Sigmoid colon (tissue), 7 donors: Measurements from ENCODE around the gene NCKAP5. TPM values are rescaled to one million over a fixed set of nuclear protein-coding genes. Genes with fewer than 3 reads are reported as not detected.

Experiments used
- DNase-seq: peaks from one replicate; pipeline ENCODE4 v3.0.0-alpha.2; 2019
- H3K27ac ChIP-seq, 4 donors: fragments of 200-600 bp; sonication (generic); one replicate each; pipeline ENCODE4 v1.5.1; 2016 to 2019; ENCODE audit warnings: mild to moderate bottlenecking in 1 of 4
- H3K27me3 ChIP-seq, 3 donors: fragments of 200-600 bp; sonication (generic); one replicate each; pipeline ENCODE4 v1.5.1; 2019; ENCODE audit warnings: mild to moderate bottlenecking in 1 of 3
- H3K36me3 ChIP-seq, 4 donors: fragments of 200-600 bp; sonication (generic); one replicate each; pipeline ENCODE4 v1.5.1; 2016 to 2019
- H3K4me1 ChIP-seq, 4 donors: fragments of 200-600 bp; sonication (generic); one replicate each; pipeline ENCODE4 v1.5.1; 2017 to 2019
- H3K4me3 ChIP-seq, 4 donors: fragments of 200-600 bp; sonication (generic); one replicate each; pipeline ENCODE4 v1.5.1; 2017 to 2019; ENCODE audit warnings: mild to moderate bottlenecking in 2 of 4, moderate library complexity in 1 of 4
- H3K9me3 ChIP-seq, 4 donors: fragments of 200-600 bp in 3 of 4; sonication (generic) in 3 of 4; one replicate each; pipeline versions ENCODE4 v1.5.1 to v1.6.1; 2013 to 2019
- EP300 ChIP-seq, 4 donors: sonication (generic); formaldehyde crosslinking; IDR thresholded peaks; one replicate each; pipeline ENCODE4 v1.6.1; 2017; ENCODE audit warnings: antibody characterized with exemption in 4 of 4
- POLR2A ChIP-seq, 2 donors: fragments of 450-650 bp; IDR thresholded peaks; one replicate each; pipeline ENCODE4 v1.6.1; 2016; ENCODE audit warnings: antibody characterized with exemption in 2 of 2, mild to moderate bottlenecking in 2 of 2, moderate library complexity in 2 of 2
- POLR2AphosphoS5 ChIP-seq, 4 donors: sonication (generic); formaldehyde crosslinking; IDR thresholded peaks; one replicate each; pipeline ENCODE4 v1.6.1; 2017; ENCODE audit warnings: antibody characterized with exemption in 4 of 4
- WGBS, 2 donors: extraction: QIAGEN DNeasy Blood & Tissue Kit; methylation state at CpG; one replicate each; pipeline ENCODE4 v1.1.7; 2013; 5-methylcytosine and 5-hydroxymethylcytosine counted together
- intact Hi-C: fragments of 100-400 bp; cut with DNase I; formaldehyde crosslinking; loops from one replicate; pipeline ENCODE4 v1.15.1; 2023
- polyA plus RNA-seq, 3 donors: library from polyadenylated mRNA; stranded (reverse); fragments of 200-250 nt; gene quantifications; one replicate each; pipeline ENCODE4 v1.2.3, GENCODE V29; 2013
- total RNA-seq, 4 donors: library from RNA; depleted of rRNA; stranded (reverse); fragments of >200 nt; gene quantifications; one replicate each; pipeline ENCODE4 v1.1.0, GENCODE V29; 2016
- TF ChIP-seq, protein P1 (sequence below), 4 experiments: fragments of 450-650 bp in 3 of 4; fragments of 200-600 bp in 1 of 4; IDR thresholded peaks; one replicate each; pipeline ENCODE4 v1.5.1; 2016 to 2019; ENCODE audit warnings: antibody characterized with exemption in 4 of 4, mild to moderate bottlenecking in 3 of 4, moderate library complexity in 2 of 4
- donor health status: healthy with polysubstance abuse.
- donor health status: Bipolar disorder and iron deficiency.
- donor health status: healthy.

The NCKAP5 gene
- total and polyA plus RNA-seq, 7 donors = under 0.01 to 3.7 (median 0.60) TPM

- no peaks in the 10 kb centered on the region for H3K9me3 ChIP-seq
- H3K27ac ChIP-seq = no peak overlapping the region
- intact Hi-C loops = no loop called here
- no peak overlapping the region for H3K4me3 ChIP-seq
- DNase-seq = no peak
- H3K4me1 ChIP-seq = no peaks in the 10 kb centered on the region
- 28 to 72% methylated on average over 1 of the region's 1 CpG for WGBS, 2 donors
- no peak for TF ChIP-seq EP300 (IDR thresholded peaks at IDR 0.05)
- no peaks in the 10 kb centered on the region for H3K27me3 ChIP-seq
- no peaks in the 10 kb centered on the region for H3K36me3 ChIP-seq
Observed at GRCh38 chr2:132681766-132682165, 886.5 kb downstream of the NCKAP5 start.

DNA sequence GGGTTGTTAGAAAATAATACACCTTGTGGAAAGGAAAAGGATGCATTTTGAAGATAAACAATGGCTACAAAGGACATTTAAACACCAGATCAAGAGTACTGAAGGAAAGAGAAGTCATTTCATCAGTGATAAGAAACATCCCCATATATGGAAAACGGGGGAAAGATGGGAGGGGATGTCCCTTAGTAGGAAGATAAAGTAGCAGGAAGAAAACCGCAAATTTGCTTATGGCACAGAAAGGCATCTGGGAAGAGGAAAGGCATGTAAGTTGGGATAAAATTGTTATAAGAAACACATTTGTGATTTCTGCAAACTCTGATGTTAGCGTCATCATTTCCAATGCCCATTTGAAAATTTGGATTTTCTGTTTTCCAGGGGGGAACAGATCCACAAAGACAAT is 887.7 kb downstream of the NCKAP5 start:
- H3K27me3 ChIP-seq = no peaks in the 10 kb centered on the region
- H3K27ac ChIP-seq = no peak overlapping the region
- intact Hi-C loops = no loop called here
- no peak for DNase-seq
- no peak overlapping the region for H3K4me3 ChIP-seq
- 81% methylated on average over 3 of the region's 3 CpGs for WGBS, 2 donors
- TF ChIP-seq, protein P1, sequence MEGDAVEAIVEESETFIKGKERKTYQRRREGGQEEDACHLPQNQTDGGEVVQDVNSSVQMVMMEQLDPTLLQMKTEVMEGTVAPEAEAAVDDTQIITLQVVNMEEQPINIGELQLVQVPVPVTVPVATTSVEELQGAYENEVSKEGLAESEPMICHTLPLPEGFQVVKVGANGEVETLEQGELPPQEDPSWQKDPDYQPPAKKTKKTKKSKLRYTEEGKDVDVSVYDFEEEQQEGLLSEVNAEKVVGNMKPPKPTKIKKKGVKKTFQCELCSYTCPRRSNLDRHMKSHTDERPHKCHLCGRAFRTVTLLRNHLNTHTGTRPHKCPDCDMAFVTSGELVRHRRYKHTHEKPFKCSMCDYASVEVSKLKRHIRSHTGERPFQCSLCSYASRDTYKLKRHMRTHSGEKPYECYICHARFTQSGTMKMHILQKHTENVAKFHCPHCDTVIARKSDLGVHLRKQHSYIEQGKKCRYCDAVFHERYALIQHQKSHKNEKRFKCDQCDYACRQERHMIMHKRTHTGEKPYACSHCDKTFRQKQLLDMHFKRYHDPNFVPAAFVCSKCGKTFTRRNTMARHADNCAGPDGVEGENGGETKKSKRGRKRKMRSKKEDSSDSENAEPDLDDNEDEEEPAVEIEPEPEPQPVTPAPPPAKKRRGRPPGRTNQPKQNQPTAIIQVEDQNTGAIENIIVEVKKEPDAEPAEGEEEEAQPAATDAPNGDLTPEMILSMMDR (IDR thresholded peaks at IDR 0.05) = no peak
- TF ChIP-seq POLR2AphosphoS5 (IDR thresholded peaks at IDR 0.05) = no peak
- no peak for TF ChIP-seq EP300 (IDR thresholded peaks at IDR 0.05)
- TF ChIP-seq POLR2A (IDR thresholded peaks at IDR 0.05) = no peak
- no peaks in the 10 kb centered on the region for H3K4me1 ChIP-seq
- no peaks in the 10 kb centered on the region for H3K36me3 ChIP-seq
- no peaks in the 10 kb centered on the region for H3K9me3 ChIP-seq

DNA sequence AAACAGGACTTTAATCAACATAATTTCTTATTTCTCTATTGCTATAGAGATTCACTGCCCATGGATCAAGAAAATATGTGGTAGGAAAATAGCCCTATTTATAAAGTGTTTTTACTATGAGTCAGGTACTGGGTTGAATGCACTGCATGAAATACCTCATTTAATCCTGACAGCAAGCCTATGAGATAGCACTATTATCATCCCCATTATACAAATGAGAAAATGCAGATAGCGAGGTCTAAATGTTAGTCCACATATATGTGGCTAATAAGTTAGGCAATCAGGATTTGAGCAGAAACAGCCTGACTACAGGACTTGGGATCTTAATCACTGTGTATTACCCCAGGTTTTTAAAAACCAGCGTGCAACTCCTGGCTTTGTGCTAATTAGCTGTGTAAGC is 889.8 kb downstream of the NCKAP5 start:
- Histone ChIP-seq H3K4me3 (no peak overlapping the region), H3K36me3 (no peaks in the 10 kb centered on the region), H3K27ac (no peak overlapping the region), H3K9me3 (no peaks in the 10 kb centered on the region), H3K4me1 (no peaks in the 10 kb centered on the region), H3K27me3 (no peaks in the 10 kb centered on the region)
- intact Hi-C loops = no loop called here
- TF ChIP-seq POLR2A (IDR thresholded peaks at IDR 0.05) (no peak), EP300 (IDR thresholded peaks at IDR 0.05) (no peak), POLR2AphosphoS5 (IDR thresholded peaks at IDR 0.05) (no peak)
- TF ChIP-seq, protein P1 (IDR thresholded peaks at IDR 0.05) = no peak
- 95 to 96% methylated on average over 2 of the region's 2 CpGs for WGBS, 2 donors
- DNase-seq = no peak

GRCh38 chr2:132677661-132678060 is 890.6 kb downstream of the NCKAP5 start:
- TF ChIP-seq POLR2A (IDR thresholded peaks at IDR 0.05) (no peak), POLR2AphosphoS5 (IDR thresholded peaks at IDR 0.05) (no peak), EP300 (IDR thresholded peaks at IDR 0.05) (no peak)
- TF ChIP-seq, protein P1 (IDR thresholded peaks at IDR 0.05) = no peak
- H3K27me3 ChIP-seq = no peaks in the 10 kb centered on the region
- H3K9me3 ChIP-seq = no peaks in the 10 kb centered on the region
- intact Hi-C loops = no loop called here
- H3K27ac ChIP-seq = no peak overlapping the region
- no peaks in the 10 kb centered on the region for H3K36me3 ChIP-seq
- no peak for DNase-seq
- WGBS, 2 donors = 89 to 92% methylated on average over 5 of the region's 5 CpGs
- H3K4me1 ChIP-seq = no peaks in the 10 kb centered on the region
- H3K4me3 ChIP-seq = no peak overlapping the region

GRCh38 chr2:132676999-132677398 is 891.3 kb downstream of the NCKAP5 start:
- no peak for DNase-seq
- Histone ChIP-seq H3K4me1 (no peaks in the 10 kb centered on the region), H3K27me3 (peaks cover 0 to 4% (median 0%) of the 10 kb centered on the region in 3 donors), H3K27ac (no peak overlapping the region), H3K36me3 (no peaks in the 10 kb centered on the region), H3K9me3 (no peaks in the 10 kb centered on the region), H3K4me3 (no peak overlapping the region)
- intact Hi-C loops = no loop called here
- 40 to 76% methylated on average over 2 of the region's 2 CpGs for WGBS, 2 donors
- TF ChIP-seq EP300 (IDR thresholded peaks at IDR 0.05) (no peak), POLR2A (IDR thresholded peaks at IDR 0.05) (no peak), POLR2AphosphoS5 (IDR thresholded peaks at IDR 0.05) (no peak)
- TF ChIP-seq, protein P1 (IDR thresholded peaks at IDR 0.05) = no peak
